ENCODE measurements around the gene PANX2.

The PANX2 gene

DNA sequence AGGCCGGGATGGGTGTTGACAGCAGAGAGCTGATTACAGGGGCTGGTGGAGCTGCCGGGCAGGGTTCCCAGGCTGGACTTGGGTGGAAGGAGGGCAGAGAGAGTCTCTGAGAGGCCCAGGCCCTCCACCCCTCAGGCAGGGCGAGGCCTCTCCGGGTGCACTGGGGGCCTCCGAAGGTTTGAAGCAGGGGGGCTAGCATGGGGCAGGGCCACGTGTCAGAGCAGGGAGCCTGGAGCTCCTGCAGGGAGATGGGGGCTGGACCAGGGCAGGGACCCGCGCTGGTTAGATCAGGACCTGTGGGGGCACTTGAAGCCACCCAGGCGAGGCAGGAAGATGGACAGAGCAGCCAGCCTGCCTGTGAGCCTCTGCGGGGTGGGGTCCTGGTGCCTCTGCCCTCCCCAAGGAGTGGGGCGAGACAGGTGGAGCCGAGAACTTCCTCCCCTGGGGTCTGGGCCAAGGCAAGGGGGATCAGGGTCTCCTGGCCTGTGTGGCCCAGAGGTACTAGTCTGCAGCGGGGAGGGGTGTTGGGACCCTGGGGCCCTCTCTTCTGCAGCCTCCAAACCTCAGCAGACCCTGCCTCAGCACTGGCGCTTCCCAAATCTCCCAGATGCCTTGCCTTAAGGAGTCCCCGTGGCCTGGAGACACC is 911 bp downstream of the PANX2 start:
- DNase-seq (ENCODE audit: low read depth) = no peak

GRCh38 chr22:50171965-50172421 is 1.5 kb downstream of the PANX2 start:
- no peak for DNase-seq (ENCODE audit: low read depth)

- DNase-seq (ENCODE audit: low read depth) = no peak
Measured at GRCh38 chr22:50173311-50173982, 2.9 kb downstream of the PANX2 start.

- no peak for DNase-seq (ENCODE audit: low read depth)
Measured at GRCh38 chr22:50173983-50174355, 3.4 kb downstream of the PANX2 start.

GRCh38 chr22:50174382-50175190 is 4.1 kb downstream of the PANX2 start:
- DNase-seq (ENCODE audit: low read depth) = no peak

DNA sequence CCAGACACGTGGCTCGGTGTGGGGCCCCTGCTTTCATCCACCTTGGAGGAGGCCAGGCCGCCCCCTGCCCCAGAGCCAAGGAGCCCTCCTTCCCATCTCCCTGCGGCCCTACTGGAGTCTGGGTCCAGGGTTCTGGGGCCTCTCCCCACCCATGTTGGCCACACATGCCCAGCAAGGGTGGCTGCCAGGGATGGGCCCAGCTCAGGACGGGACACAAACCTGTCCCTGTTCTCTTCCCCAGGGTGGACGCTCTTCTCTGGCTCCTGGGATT is 4.6 kb downstream of the PANX2 start:
- no peak for DNase-seq (ENCODE audit: low read depth)

GRCh38 chr22:50175921-50176849 is 5.7 kb downstream of the PANX2 start:
- DNase-seq (ENCODE audit: low read depth) = no peak

- DNase-seq (ENCODE audit: low read depth) = no peak
Measured at GRCh38 chr22:50176850-50177536, 6.5 kb downstream of the PANX2 start.

GRCh38 chr22:50177537-50178470 is 7.3 kb downstream of the PANX2 start:
- no peak for DNase-seq (ENCODE audit: low read depth)

GRCh38 chr22:50178471-50178864 is 7.9 kb downstream of the PANX2 start:
- no peak for DNase-seq (ENCODE audit: low read depth)

GRCh38 chr22:50178871-50179869 is 8.6 kb downstream of the PANX2 start:
- DNase-seq (ENCODE audit: low read depth) = no peak

GRCh38 chr22:50179937-50180726 is 9.6 kb downstream of the PANX2 start:
- DNase-seq (ENCODE audit: low read depth) = no peak

DNA sequence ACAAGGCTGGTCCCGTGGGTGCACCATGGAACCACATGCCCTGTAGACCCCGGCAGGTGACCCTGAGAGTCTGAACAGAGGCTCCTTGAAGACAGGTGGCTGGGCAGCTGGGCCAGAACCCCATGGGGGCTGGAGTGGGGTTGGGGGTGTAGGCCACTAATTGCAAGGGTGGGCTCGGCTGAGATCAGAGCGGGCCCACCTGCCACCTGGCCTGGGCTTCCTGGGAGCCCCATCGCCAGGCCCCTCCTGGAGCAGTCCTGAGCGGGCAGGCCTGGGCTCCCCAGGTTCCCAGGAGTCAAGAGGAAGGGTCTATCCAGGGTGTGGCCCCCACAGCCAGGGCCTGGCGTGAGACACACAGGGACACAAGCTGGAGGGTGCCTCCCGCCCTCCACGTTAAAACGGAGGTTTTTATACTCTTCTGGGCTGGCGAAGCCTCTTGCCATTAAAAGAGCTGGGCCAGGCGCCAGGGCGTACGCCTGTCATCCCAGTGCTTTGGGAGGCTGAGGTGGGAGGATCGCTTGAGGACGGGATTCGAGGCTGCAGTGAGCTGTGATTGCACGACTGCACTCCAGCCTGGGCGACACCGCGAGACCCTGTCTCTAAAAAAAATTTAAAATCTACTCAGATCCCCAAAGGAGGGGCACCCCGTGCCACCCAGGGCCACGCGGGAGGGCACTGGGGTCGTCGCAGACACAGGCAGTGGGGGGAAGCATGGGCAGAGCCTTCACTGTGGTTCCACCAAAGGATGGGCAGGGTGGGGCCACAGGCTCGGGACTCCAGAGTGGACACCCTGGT is 10.4 kb downstream of the PANX2 start:
- no peak for DNase-seq (ENCODE audit: low read depth)

- DNase-seq (ENCODE audit: low read depth) = no peak
Measured at GRCh38 chr22:50182176-50183081, 11.9 kb downstream of the PANX2 start.

DNA sequence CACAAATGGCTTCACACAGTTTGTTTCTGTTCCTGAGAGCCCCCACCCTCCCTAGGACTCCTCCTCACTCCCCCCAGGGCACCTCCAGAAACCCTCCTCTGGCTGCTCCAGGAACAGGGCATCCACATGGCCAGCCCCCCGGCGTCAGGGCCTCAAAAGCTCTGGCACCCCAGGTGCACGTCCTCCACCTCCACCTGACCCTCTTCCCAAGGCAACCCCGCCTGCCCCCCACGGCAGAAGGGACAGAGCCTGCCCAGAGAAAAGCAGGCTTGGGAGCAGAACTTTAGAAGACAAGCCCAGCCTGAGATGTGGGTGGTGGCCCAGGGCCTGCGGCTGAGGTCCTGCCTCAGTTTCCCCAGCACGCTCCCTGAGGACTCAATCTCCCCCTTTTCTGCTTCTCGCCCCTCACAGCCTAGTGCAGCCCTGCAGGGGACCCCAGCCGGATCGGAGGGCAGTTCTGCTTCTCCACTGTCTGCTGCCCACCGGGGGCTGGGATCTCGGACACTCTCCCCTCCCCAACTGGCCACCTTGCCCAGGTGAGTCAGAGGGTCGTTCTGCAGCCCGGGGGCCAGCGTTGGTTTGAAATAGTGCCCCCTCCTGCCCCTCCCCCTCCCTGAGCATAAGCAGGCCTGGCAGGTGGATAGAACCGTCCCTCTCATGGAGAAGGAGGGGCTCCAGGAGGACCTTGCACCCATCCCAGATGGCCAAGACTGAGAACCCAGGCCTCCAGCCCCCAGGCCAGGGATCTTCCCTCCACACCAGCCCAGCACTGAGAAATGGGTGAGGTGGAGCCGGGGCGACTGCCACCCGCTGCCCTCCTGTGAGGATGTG is 12.8 kb downstream of the PANX2 start:
- DNase-seq (ENCODE audit: low read depth) = no peak

Measured in activated T-cell treated with anti-CD3 and anti-CD28 coated beads for 48 hours (primary cell).